K562 (cell line): ENCODE measurements around the gene RHD. TPM values are rescaled to one million over a fixed set of nuclear protein-coding genes. Genes with fewer than 3 reads are reported as not detected.

Experiments used
- ATF7 ChIP-seq: fragments of 450-650 bp; IDR thresholded peaks from 2 replicates; pipeline ENCODE4 v1.7.1; 2014; ENCODE audit warnings: mild to moderate bottlenecking, moderate library complexity
- BRD9 ChIP-seq: fragments of 450-650 bp; IDR thresholded peaks from 2 replicates; pipeline ENCODE4 v1.6.1; 2018; ENCODE audit warnings: low read depth; ENCODE audit not compliant: partially characterized antibody
- CHD2 ChIP-seq: IDR thresholded peaks from 2 replicates; pipeline ENCODE4 v1.6.1; 2011; ENCODE audit warnings: low read depth, low read length
- CREB1 ChIP-seq, 2 experiments: sonication (generic) in 1 of 2; formaldehyde crosslinking in 1 of 2; IDR thresholded peaks; 2 replicates each; pipeline versions ENCODE4 v1.6.1 to v1.8.0; 2012 to 2022; ENCODE audit warnings: inconsistent platforms in 1 of 2, mild to moderate bottlenecking in 1 of 2, missing genetic modification reagents in 1 of 2, moderate library complexity in 1 of 2
- ESRRA ChIP-seq: fragments of 450-650 bp; IDR thresholded peaks from 2 replicates; pipeline ENCODE4 v1.6.1; 2014; ENCODE audit warnings: low read depth, mild to moderate bottlenecking, moderate library complexity, borderline replicate concordance
- FIP1L1 ChIP-seq: fragments of 200-400 bp; formaldehyde crosslinking; IDR thresholded peaks from 2 replicates; pipeline ENCODE4 v1.6.1; 2018; ENCODE audit warnings: mild to moderate bottlenecking, low read depth, low read length; ENCODE audit not compliant: poor library complexity, severe bottlenecking
- NFE2L1 ChIP-seq: fragments of 450-650 bp; IDR thresholded peaks from 2 replicates; pipeline ENCODE4 v1.6.1; 2016; ENCODE audit warnings: missing genetic modification characterization, low read depth, mild to moderate bottlenecking, missing compliant biosample characterization, moderate library complexity, borderline replicate concordance
- PHF8 ChIP-seq: fragments of 200-600 bp; sonication (generic); IDR thresholded peaks from 2 replicates; pipeline ENCODE4 v1.6.1; 2012; ENCODE audit warnings: mixed run types, mild to moderate bottlenecking, inconsistent platforms, low read length, moderate library complexity, borderline replicate concordance
- RUNX1 ChIP-seq: sonication (generic); IDR thresholded peaks from 2 replicates; pipeline ENCODE4 v1.6.1; 2016; ENCODE audit warnings: antibody characterized with exemption, low read depth
- ZC3H11A ChIP-seq: IDR thresholded peaks from 2 replicates; pipeline ENCODE4 v1.6.1; 2012; ENCODE audit warnings: low read depth, low read length, improper control_type of control experiment
- ZFPM2 ChIP-seq: fragments of 250-450 bp; sonication (Bioruptor Pico); IDR thresholded peaks from 2 replicates; pipeline ENCODE4 v1.5.1; 2022; ENCODE audit warnings: mild to moderate bottlenecking
- ZKSCAN8 ChIP-seq: fragments of 200-800 bp; sonication (Bioruptor generic); IDR thresholded peaks from 2 replicates; pipeline ENCODE4 v1.6.1; 2016; ENCODE audit warnings: missing genetic modification characterization, missing compliant biosample characterization
- polyA plus RNA-seq, 8 experiments: library from polyadenylated mRNA; depleted of rRNA in 4 of 8; stranded (reverse) in 5 of 8; unstranded in 3 of 8; fragments of >200 nt; fragmentation: Nextera tagmentation in 2 of 8; fragmentation: Illumina TruSeq in 1 of 8; extraction: Ambion mirVana in 2 of 8; extraction: Trizol in 1 of 8; gene quantifications; 2 replicates each; pipeline versions ENCODE4 v1.2.1 to v1.2.3, GENCODE V29; 2011 to 2014; ENCODE audit warnings: inconsistent platforms in 1 of 8, missing spikeins in 1 of 8
- total RNA-seq, 7 experiments: library from RNA; depleted of rRNA in 6 of 7; stranded (reverse); fragments of >200 nt in 6 of 7; fragmentation: Illumina TruSeq in 2 of 7; extraction: Trizol in 2 of 7; gene quantifications; 2 replicates each; pipeline versions ENCODE4 v1.2.1 to v1.2.3, GENCODE V29; 2011 to 2021; ENCODE audit warnings: low replicate concordance in 1 of 7
- TF ChIP-seq, protein P1 (sequence below): fragments of 450-650 bp; IDR thresholded peaks from 2 replicates; pipeline ENCODE4 v1.6.1; 2014; ENCODE audit warnings: low read depth, mild to moderate bottlenecking, moderate library complexity, borderline replicate concordance
- TF ChIP-seq, protein P2 (sequence below): IDR thresholded peaks from 2 replicates; pipeline ENCODE4 v1.6.1; 2014; ENCODE audit warnings: antibody characterized with exemption
- TF ChIP-seq, protein P3 (sequence below): fragments of 450-650 bp; formaldehyde crosslinking; IDR thresholded peaks from 2 replicates; pipeline ENCODE4 v1.4.0; 2020; ENCODE audit warnings: mild to moderate bottlenecking, moderate library complexity

The RHD gene
- total and polyA plus RNA-seq, 9 of the 15 experiments (the other 6 are each of a cell fraction or from before 2014, with no cell fraction given), result 8.8 to 32.4 (median 15.0) TPM

DNA sequence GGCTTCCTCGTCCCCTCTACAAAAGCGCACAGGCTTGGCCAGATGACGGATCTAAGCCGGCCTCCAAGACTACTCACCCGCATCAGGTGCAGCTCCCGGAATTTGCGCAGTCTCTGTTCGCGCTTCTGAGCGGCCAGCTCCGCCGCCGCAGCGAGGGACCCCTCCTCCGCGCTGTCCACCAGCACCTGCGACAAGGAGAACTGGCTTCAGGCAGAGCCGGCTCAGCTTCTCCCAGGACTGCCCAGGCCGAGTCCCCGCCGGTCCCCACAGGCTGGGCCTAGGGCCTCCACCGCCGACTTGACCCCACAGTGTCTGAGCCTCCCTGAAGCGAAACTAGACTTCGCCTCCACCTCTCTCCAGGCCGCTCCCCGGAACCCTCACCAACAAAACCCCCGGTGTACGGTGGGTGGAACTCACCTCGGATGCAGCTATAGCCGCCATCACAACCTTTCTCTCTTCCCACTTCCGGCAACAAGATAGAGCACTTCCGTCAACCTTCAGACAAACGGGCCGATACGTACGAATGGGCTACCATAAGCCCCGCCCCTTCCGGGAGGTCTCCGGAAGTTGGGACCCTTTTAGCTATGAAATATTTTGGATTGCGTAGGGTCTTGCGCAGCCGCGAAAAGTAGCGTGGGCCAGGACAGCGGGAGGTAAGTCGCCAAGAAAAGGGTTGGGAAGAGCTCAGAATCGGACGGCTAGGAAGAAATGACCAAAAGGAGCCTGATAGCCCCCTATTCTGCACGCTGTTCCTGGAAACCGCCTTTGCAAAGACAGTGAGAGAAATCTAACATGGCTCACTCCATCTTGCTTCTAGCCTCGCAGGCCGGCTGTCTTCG, 40.1 kb upstream of the RHD start, which contains the start of gene SYF2 (continued):
- TF ChIP-seq ZFPM2, result 0 out of 2 replicates have a peak, but pooled peaks have one; percentile 17
- no peak for TF ChIP-seq ZC3H11A
- TF ChIP-seq, protein P1, sequence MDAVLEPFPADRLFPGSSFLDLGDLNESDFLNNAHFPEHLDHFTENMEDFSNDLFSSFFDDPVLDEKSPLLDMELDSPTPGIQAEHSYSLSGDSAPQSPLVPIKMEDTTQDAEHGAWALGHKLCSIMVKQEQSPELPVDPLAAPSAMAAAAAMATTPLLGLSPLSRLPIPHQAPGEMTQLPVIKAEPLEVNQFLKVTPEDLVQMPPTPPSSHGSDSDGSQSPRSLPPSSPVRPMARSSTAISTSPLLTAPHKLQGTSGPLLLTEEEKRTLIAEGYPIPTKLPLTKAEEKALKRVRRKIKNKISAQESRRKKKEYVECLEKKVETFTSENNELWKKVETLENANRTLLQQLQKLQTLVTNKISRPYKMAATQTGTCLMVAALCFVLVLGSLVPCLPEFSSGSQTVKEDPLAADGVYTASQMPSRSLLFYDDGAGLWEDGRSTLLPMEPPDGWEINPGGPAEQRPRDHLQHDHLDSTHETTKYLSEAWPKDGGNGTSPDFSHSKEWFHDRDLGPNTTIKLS, result no peak
- peak; percentile 95 for TF ChIP-seq PHF8
- TF ChIP-seq ESRRA, result no peak; the same call in 1 of the 2 replicates
- TF ChIP-seq RUNX1, result 0 out of 2 replicates have a peak, but pooled peaks have one; percentile 34
- no peak; the same call in 1 of the 2 replicates for TF ChIP-seq NFE2L1 (tag)
- no peak for TF ChIP-seq CHD2
- no peak for TF ChIP-seq ZKSCAN8 (CRISPR knock-in tag)
- peak; percentile 33 for TF ChIP-seq ATF7
- TF ChIP-seq FIP1L1, result no peak
- TF ChIP-seq, protein P2, sequence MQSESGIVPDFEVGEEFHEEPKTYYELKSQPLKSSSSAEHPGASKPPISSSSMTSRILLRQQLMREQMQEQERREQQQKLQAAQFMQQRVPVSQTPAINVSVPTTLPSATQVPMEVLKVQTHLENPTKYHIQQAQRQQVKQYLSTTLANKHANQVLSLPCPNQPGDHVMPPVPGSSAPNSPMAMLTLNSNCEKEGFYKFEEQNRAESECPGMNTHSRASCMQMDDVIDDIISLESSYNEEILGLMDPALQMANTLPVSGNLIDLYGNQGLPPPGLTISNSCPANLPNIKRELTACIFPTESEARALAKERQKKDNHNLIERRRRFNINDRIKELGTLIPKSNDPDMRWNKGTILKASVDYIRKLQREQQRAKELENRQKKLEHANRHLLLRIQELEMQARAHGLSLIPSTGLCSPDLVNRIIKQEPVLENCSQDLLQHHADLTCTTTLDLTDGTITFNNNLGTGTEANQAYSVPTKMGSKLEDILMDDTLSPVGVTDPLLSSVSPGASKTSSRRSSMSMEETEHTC, result no peak
- TF ChIP-seq CREB1 (IDR thresholded peaks at IDR 0.05), result peak; percentile 71
- TF ChIP-seq CREB1 (CRISPR knock-in tag; IDR thresholded peaks at IDR 0.05), result peak; percentile 61; the same call in 1 of the 2 replicates
- no peak for TF ChIP-seq BRD9
- TF ChIP-seq, protein P3, sequence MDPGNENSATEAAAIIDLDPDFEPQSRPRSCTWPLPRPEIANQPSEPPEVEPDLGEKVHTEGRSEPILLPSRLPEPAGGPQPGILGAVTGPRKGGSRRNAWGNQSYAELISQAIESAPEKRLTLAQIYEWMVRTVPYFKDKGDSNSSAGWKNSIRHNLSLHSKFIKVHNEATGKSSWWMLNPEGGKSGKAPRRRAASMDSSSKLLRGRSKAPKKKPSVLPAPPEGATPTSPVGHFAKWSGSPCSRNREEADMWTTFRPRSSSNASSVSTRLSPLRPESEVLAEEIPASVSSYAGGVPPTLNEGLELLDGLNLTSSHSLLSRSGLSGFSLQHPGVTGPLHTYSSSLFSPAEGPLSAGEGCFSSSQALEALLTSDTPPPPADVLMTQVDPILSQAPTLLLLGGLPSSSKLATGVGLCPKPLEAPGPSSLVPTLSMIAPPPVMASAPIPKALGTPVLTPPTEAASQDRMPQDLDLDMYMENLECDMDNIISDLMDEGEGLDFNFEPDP (CRISPR knock-in tag), result no peak
